Smooth muscle cell of the brain vasculature (primary cell): ENCODE results near the gene CIC.
"Not testable (repeated sequence)": the region's sequence is repeated elsewhere in the genome, so short reads cannot be mapped to it uniquely, and the experiment has no call there.

ENCODE experiments used
- DNase-seq: peaks from one replicate; pipeline ENCODE4 v3.0.0-alpha.2; 2012; ENCODE audit warnings: low read depth, low spot score

Gene CIC

GRCh38 chr19:42333975-42334696, 65.1 kb downstream of the CIC start:
- DNase-seq, result no peak

GRCh38 chr19:42334697-42335373, 65.8 kb downstream of the CIC start:
- no peak for DNase-seq

- no peak for DNase-seq
Observed at GRCh38 chr19:42335374-42335936, 66.4 kb downstream of the CIC start.

GRCh38 chr19:42335971-42336370, 66.9 kb downstream of the CIC start:
- DNase-seq, result no peak

GRCh38 chr19:42339126-42339860, 70.2 kb downstream of the CIC start:
- DNase-seq, result not testable (repeated sequence)

GRCh38 chr19:42339922-42340321, 70.9 kb downstream of the CIC start:
- DNase-seq, result not testable (repeated sequence)

- DNase-seq, result no peak
Observed at GRCh38 chr19:42343344-42344110, 74.5 kb downstream of the CIC start.

- no peak for DNase-seq
Observed at GRCh38 chr19:42344336-42344893, 75.4 kb downstream of the CIC start.
